Panc1 (cell line): ENCODE results near the gene RNF8.

ENCODE experiments used
- CTCF ChIP-seq: fragments of 450-650 bp; IDR thresholded peaks from 2 replicates; pipeline ENCODE4 v1.5.1; 2017; ENCODE audit warnings: mild to moderate bottlenecking
- REST ChIP-seq, 2 experiments: IDR thresholded peaks; 2 replicates each; pipeline ENCODE4 v1.6.1; 2011 to 2012; ENCODE audit warnings: low read depth in 2 of 2, control low read depth in 1 of 2, low read length in 1 of 2, mild to moderate bottlenecking in 1 of 2, moderate library complexity in 1 of 2; ENCODE audit not compliant: insufficient read depth in 1 of 2

- no peak for TF ChIP-seq REST (IDR thresholded peaks at IDR 0.05; ENCODE audit: insufficient read depth in 1 of 2, low read depth in 2 of 2, low read length in 1 of 2)
- no peak for TF ChIP-seq CTCF
Observed at GRCh38 chr6:37418722-37419121, 64.9 kb downstream of the RNF8 start.
